CD4-positive, alpha-beta T cell treated with Interleukin-6 for 4 hours (primary cell): ENCODE measurements around the gene CHRNB1.
A peak's percentile ranks its signal among the peaks of the same experiment; 100 is the strongest.

Source experiments
- DNase-seq: peaks from one replicate; pipeline ENCODE4 v3.0.0-alpha.2; 2020; ENCODE audit warnings: mixed read lengths

Gene CHRNB1

DNA sequence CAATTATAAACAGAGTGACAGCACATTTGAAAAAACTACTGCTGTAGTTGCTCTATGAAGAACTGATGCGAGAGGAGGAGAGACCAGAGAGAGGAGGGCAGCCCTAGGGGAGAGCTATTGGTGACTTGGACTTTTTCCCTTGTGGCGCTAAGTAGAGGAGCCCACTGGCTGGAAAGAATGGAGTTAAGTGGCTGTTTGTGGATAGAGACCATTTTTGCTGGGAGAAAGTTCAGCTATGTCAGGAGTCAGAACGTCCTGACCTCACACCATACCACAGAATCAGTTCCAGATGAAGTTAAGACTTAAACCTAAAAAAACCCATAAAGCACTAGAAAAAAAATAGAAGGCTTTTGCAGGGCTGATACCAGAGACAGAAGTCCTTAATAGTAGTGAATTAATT lies 41.3 kb downstream of the CHRNB1 start:
- no peak for DNase-seq

DNA sequence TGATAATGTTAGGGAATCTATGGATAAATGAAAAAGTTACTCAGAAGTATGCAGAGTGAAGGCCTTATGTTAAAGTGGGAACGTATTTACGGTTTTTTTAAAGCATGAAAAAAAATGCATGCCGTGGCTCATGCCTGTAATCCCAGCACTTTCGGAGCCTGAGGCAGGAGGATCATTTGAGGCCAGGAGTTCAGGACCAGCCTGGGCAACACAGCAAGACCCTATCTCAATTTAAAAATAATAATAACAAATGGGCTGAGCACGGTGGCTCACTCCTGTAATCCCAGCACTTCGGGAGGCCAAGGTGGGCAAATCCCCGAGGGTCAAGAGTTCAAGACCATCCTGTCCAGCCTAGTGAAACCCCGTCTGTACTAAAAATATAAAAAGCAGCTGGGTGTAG lies 45.3 kb downstream of the CHRNB1 start:
- no peak for DNase-seq

DNA sequence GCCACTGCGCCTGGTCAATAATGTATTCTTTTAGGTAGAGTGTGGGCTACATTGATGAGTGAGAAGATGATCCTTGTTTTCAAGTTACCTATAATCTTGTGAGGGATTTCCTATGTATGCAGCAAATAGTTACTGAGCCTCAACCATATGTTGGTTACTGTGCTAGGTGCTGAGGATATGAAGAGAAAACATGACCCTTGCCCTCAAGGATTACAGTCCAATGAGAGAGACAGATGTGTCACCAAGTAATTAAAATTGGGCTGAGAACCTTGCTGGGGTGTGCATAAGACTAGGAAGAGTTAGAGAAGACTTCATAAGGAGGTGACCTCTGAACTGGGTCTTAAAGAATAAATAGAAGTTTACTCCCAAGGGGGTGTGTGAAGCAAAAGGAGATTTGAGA lies 46.7 kb downstream of the CHRNB1 start:
- DNase-seq = no peak

DNA sequence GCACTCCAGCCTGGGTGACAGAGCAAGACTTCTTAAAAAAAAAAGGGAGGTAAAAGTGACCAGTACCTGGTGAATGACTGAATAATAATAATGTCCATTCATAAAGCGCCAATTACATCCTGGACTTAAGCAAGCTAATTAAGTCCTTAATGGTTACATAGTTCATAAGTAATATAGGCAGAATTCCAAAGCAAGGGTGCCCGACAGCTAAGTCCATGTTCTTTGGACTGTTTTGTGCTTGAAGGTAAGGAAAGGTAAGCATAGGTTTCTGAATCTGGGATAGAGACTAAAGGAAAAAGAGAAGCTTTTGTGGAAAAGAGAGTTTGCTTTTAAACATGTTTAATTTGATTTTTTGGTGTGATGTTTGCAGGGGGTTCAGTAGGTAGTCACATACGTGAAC lies 49.1 kb downstream of the CHRNB1 start:
- no peak for DNase-seq

DNA sequence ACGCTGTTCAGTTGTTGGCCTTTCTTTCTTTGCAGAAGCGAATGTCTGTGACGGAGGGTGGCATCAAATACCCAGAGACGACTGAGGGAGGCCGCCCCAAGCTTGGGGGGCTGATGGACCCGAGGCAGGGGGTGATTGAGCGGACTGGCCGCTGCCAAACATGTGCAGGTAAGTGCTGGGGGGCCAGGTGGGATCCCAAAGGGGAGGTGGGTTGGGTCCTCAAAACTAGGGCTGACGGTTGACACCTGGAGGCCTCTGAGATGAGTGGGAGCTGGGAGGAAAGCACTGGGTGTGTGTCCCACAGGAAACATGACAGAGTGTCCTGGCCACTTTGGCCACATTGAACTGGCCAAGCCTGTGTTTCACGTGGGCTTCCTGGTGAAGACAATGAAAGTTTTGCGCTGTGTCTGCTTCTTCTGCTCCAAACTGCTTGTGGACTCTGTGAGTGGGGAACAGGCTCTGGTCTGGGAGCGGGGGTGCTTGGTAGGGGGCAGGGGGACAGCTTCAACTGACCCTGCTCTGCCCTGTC lies 51.1 kb downstream of the CHRNB1 start:
- no peak for DNase-seq

DNA sequence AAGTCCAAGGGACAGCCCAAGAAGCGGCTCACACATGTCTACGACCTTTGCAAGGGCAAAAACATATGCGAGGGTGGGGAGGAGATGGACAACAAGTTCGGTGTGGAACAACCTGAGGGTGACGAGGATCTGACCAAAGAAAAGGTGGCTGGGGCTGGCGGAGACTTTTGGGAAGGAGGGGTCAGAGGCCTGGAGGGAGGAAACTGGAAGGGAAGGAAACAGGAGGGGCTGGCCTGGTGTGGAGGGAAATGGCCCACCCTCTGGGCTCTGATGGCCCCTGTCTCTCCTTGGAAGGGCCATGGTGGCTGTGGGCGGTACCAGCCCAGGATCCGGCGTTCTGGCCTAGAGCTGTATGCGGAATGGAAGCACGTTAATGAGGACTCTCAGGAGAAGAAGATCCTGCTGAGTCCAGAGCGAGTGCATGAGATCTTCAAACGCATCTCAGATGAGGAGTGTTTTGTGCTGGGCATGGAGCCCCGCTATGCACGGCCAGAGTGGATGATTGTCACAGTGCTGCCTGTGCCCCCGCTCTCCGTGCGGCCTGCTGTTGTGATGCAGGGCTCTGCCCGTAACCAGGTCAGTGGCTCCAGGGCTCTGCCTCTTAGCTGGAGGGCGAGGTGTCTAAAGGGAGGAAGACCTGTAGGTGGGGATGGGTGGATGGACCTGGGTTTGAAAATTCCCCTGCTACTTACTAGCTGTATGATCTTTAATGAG lies 51.8 kb downstream of the CHRNB1 start:
- DNase-seq = no peak

DNA sequence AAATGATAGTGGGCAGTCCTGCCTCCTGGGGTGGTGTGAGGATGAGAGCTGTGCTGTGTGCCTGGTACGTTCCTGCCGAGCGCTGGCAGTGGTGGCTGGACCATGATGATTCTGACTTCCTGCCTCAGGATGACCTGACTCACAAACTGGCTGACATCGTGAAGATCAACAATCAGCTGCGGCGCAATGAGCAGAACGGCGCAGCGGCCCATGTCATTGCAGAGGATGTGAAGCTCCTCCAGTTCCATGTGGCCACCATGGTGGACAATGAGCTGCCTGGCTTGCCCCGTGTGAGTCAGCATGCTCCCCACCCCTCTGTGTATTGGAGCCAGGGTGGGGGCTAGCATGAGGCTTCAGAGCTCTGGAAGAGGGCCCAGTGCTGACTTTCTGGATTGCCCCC lies 52.4 kb downstream of the CHRNB1 start:
- DNase-seq = no peak

DNA sequence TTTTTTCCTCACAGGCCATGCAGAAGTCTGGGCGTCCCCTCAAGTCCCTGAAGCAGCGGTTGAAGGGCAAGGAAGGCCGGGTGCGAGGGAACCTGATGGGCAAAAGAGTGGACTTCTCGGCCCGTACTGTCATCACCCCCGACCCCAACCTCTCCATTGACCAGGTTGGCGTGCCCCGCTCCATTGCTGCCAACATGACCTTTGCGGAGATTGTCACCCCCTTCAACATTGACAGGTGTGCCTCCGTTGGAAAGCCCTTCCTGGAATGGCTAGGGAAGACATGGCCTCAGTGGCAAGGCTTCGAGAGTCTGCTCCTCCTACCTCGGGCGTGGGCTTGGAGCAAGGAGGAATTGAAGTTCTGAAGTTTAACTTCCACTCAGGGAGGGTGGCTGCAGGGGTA lies 52.8 kb downstream of the CHRNB1 start:
- no peak for DNase-seq

DNA sequence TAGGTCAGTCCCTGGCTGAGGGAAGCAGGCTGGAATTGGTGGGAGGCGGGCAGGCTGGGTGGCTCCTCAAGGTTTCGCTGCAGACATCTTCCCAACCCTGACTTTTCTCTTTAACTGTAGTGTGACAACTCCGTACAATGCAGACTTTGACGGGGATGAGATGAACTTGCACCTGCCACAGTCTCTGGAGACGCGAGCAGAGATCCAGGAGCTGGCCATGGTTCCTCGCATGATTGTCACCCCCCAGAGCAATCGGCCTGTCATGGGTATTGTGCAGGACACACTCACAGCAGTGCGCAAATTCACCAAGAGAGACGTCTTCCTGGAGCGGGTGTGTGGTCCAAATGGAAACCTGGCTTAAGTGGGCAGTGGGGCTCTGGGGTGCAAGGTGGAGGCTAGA lies 54.3 kb downstream of the CHRNB1 start:
- DNase-seq = no peak

DNA sequence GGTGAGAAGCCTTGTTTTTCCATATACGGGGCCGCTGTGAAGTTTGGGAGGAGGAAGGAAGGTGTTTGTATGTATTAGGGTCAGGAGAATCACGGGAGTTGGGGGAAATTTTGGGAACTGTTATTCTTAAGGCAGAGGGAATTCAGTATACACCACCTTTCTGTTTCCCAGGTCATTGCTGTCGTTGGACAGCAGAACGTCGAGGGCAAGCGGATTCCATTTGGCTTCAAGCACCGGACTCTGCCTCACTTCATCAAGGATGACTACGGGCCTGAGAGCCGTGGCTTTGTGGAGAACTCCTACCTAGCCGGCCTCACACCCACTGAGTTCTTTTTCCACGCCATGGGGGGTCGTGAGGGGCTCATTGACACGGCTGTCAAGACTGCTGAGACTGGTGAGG lies 56.9 kb downstream of the CHRNB1 start:
- no peak for DNase-seq

DNA sequence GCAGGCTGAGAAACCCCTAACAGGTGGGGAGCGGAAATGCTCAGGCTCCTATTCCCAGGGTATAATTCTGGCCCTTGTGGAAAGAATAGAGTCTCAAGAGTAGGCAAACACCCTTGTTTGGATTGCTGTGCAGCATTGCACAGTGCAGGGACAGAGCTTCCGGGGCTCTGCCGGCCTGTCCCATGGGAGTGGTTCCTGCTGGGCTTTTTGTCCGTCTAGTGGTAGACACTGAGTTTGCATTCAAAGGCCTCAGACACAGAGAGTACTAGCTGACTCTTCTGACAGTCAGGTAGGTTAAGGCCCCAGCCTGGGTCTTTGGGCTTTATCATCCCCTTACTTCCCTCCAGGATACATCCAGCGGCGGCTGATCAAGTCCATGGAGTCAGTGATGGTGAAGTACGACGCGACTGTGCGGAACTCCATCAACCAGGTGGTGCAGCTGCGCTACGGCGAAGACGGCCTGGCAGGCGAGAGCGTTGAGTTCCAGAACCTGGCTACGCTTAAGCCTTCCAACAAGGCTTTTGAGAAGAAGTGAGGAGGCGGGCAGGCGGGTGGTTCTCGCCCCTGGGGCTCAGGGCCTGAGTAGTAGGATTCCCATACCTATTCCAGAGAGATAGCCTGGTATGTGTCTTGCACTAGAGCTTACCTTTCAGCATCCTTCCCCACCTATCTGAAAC lies 57.4 kb downstream of the CHRNB1 start:
- DNase-seq = no peak

DNA sequence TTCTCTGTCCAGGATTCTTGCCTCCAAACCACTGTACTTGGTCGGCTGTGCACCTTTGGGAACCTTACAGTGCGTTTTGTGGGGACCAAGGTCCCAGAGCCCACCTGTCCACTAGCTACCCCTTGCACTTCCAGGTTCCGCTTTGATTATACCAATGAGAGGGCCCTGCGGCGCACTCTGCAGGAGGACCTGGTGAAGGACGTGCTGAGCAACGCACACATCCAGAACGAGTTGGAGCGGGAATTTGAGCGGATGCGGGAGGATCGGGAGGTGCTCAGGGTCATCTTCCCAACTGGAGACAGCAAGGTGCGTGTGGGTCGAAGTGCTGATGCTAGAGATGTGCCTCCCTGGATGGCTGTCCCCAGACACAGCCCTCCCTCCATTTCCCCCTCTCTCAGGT lies 58.1 kb downstream of the CHRNB1 start:
- DNase-seq = peak; percentile 24

DNA sequence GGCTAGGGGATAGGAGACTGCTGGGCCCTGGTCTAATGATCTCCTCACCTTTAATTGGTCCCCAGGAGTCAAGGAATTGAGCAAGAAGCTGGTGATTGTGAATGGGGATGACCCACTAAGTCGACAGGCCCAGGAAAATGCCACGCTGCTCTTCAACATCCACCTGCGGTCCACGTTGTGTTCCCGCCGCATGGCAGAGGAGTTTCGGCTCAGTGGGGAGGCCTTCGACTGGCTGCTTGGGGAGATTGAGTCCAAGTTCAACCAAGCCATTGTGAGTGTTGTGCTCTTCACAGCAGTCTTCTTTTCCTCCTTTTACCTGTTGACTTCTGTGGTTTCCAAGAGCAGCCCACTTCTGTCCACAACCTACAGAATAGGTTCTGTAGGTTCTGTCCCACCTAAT lies 58.7 kb downstream of the CHRNB1 start:
- DNase-seq = no peak
